Natural killer cell (primary cell): ENCODE data around the gene SPG11. TPM values are rescaled to one million over a fixed set of nuclear protein-coding genes. Genes with fewer than 3 reads are reported as not detected.
A peak's percentile ranks its signal among the peaks of the same experiment; 100 is the strongest.
"Not testable (repeated sequence)": the region's sequence is repeated elsewhere in the genome, so short reads cannot be mapped to it uniquely, and the experiment has no call there.

Experiments used
- ATAC-seq, 3 donors: fragments of 150-1000 bp in 2 of 3; fragments of 200-7000 bp in 1 of 3; cut with Tn5 transposase; 1 replicate in 1 of 3; 2 replicates in 2 of 3; pipeline ENCODE4 v1.10.0; 2021; ENCODE audit warnings: mild to moderate bottlenecking in 2 of 3, moderate library complexity in 2 of 3
- DNase-seq, 2 donors: peaks; one replicate each; pipeline versions ENCODE4 v3.0.0 to v3.0.0-alpha.2; 2013 to 2021; ENCODE audit warnings: mixed read lengths in 1 of 2
- H3K27ac ChIP-seq: one replicate; pipeline ENCODE4 v1.5.1; 2013; ENCODE audit warnings: mild to moderate bottlenecking, low read length
- H3K27me3 ChIP-seq: one replicate; pipeline ENCODE4 v1.6.1; 2013; ENCODE audit warnings: low read length; ENCODE audit not compliant: control insufficient read depth, insufficient read depth
- H3K36me3 ChIP-seq: one replicate; pipeline ENCODE4 v1.6.1; 2013; ENCODE audit warnings: low read length; ENCODE audit not compliant: control insufficient read depth, insufficient read depth
- H3K4me1 ChIP-seq: one replicate; pipeline ENCODE4 v1.6.1; 2013; ENCODE audit warnings: low read length; ENCODE audit not compliant: control insufficient read depth, insufficient read depth
- H3K4me3 ChIP-seq: one replicate; pipeline ENCODE4 v1.5.1; 2013; ENCODE audit warnings: low read length
- H3K9me3 ChIP-seq: one replicate; pipeline ENCODE4 v1.6.1; 2013; ENCODE audit warnings: low read length; ENCODE audit not compliant: control insufficient read depth, insufficient read depth
- H3K27ac Mint-ChIP-seq, 2 donors: one replicate each; pipeline ENCODE4 v1.8.0; 2022; ENCODE audit warnings: mild to moderate bottlenecking in 2 of 2, mixed read lengths in 2 of 2, moderate library complexity in 1 of 2
- H3K27me3 Mint-ChIP-seq, 2 donors: one replicate each; pipeline ENCODE4 v1.8.0; 2022; ENCODE audit warnings: low read depth in 2 of 2, mixed read lengths in 2 of 2
- H3K36me3 Mint-ChIP-seq: one replicate; pipeline ENCODE4 v1.8.0; 2022; ENCODE audit warnings: mixed read lengths
- H3K4me1 Mint-ChIP-seq, 2 donors: one replicate each; pipeline ENCODE4 v1.8.0; 2022; ENCODE audit warnings: mixed read lengths in 2 of 2
- H3K4me3 Mint-ChIP-seq: one replicate; pipeline ENCODE4 v1.8.0; 2022; ENCODE audit warnings: mild to moderate bottlenecking, moderate library complexity, mixed read lengths
- H3K9me3 Mint-ChIP-seq, 2 donors: one replicate each; pipeline ENCODE4 v1.8.0; 2022; ENCODE audit warnings: mixed read lengths in 2 of 2
- WGBS: methylation state at CpG from one replicate; pipeline ENCODE4 v1.1.7; 2013; ENCODE audit warnings: missing lambda C conversion rate; ENCODE audit not compliant: insufficient coverage; 5-methylcytosine and 5-hydroxymethylcytosine counted together
- intact Hi-C: fragments of 100-400 bp; cut with micrococcal nuclease; formaldehyde crosslinking; loops from one replicate; pipeline ENCODE4 v1.14.2; 2022
- total RNA-seq, 4 donors: library from RNA; stranded (reverse); fragments of 120-200 nt in 1 of 4; gene quantifications; one replicate each; pipeline versions ENCODE4 v1.2.3 to v1.2.4, GENCODE V29; 2013 to 2022
- TF ChIP-seq, protein P1 (sequence below): fragments of 200-600 bp; IDR thresholded peaks from one replicate; pipeline ENCODE4 v1.8.0; 2022; ENCODE audit warnings: antibody characterized with exemption

The SPG11 gene
- total RNA-seq, 3 donors from 2014 or later (not counting 1 experiment from before 2014, with no cell fraction given), result 123 to 154 (median 153) TPM

DNA sequence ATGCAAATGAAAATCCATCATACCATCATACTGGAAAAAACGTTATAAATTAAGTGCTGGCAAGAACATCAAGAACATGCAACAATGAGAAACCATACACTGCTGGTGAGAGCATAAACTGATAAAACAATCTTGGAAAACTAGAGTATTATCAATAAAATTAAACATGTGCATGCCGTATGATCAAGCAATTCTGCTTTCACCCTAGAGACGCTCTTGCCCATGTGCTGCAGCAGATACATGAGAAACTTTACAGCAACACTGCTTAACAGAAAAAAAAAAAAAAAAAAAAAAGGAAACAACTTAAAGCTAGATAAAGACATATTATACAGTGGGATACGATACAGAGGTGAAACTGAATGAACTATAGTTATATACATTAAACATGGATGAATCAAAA, 21.8 kb downstream of the SPG11 start:
- 100% methylated on average over 1 of the region's 4 CpGs for WGBS
- H3K36me3 Mint-ChIP-seq, result peaks cover 14% of the 10 kb centered on the region
- peaks cover 28% of the 10 kb centered on the region for H3K36me3 ChIP-seq

DNA sequence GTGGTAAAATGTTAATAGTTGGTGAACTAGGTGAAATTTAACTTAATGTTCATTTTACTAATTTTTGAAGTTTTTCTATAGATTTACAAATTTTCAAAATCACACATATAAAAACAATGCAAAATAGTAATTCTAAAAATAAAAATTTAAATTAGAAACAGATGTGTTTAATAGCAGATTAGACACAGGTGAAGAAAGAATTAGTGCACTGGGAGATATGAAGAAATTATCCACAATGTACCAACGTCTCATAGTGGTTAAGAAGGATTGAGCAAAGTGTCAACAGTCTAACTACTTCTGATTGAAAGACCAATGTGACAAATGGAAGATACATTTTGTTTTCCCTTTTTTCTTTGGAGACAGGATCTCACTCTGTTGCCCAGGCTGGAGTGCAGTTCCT, 26.5 kb downstream of the SPG11 start:
- 100% methylated on average over 1 of the region's 1 CpG for WGBS

More for the DNA sequence above, 21.8 kb downstream of the SPG11 start:
- DNase-seq, result no peak
- H3K4me3 Mint-ChIP-seq, result no peak overlapping the region
- Histone ChIP-seq H3K27me3 (no peaks in the 10 kb centered on the region), H3K4me3 (no peak overlapping the region), H3K4me1 (no peaks in the 10 kb centered on the region), H3K27ac (no peak overlapping the region), H3K9me3 (no peaks in the 10 kb centered on the region)
- peak overlapping the region in 1 of 2 donors; percentile 19 for H3K27ac Mint-ChIP-seq
- H3K4me1 Mint-ChIP-seq, result peaks cover 33% of the 10 kb centered on the region in 2 donors
- TF ChIP-seq, protein P1, sequence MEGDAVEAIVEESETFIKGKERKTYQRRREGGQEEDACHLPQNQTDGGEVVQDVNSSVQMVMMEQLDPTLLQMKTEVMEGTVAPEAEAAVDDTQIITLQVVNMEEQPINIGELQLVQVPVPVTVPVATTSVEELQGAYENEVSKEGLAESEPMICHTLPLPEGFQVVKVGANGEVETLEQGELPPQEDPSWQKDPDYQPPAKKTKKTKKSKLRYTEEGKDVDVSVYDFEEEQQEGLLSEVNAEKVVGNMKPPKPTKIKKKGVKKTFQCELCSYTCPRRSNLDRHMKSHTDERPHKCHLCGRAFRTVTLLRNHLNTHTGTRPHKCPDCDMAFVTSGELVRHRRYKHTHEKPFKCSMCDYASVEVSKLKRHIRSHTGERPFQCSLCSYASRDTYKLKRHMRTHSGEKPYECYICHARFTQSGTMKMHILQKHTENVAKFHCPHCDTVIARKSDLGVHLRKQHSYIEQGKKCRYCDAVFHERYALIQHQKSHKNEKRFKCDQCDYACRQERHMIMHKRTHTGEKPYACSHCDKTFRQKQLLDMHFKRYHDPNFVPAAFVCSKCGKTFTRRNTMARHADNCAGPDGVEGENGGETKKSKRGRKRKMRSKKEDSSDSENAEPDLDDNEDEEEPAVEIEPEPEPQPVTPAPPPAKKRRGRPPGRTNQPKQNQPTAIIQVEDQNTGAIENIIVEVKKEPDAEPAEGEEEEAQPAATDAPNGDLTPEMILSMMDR, result no peak
- no peak for ATAC-seq
- peaks cover 0 to 5% of the 10 kb centered on the region in 2 donors for H3K9me3 Mint-ChIP-seq
- intact Hi-C loops, result no loop called here
- no peaks in the 10 kb centered on the region for H3K27me3 Mint-ChIP-seq

DNA sequence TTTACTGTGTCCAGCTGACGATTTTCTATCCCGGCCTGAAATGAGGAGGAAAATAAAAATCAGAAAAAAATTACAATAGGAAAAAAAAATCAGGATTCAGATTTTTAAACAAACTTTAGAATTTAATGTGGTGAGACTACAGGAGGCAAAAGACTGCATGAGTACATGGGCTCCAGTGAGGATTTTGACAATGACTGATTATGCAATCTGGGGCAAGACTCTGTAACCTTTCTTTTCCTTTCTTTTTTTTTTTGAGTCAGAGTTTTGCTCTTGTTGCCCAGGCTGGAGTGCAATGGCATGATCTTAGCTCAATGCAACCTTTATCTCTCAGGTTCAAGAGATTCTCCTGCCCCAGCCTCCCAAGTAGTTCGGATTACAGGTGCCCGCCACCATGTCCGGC, 29.9 kb downstream of the SPG11 start:
- no peak overlapping the region for H3K4me3 Mint-ChIP-seq
- DNase-seq (no peak), ATAC-seq (no peak)
- Histone ChIP-seq H3K4me1 (no peaks in the 10 kb centered on the region), H3K9me3 (no peaks in the 10 kb centered on the region), H3K27me3 (no peaks in the 10 kb centered on the region), H3K36me3 (peaks cover 65% of the 10 kb centered on the region), H3K4me3 (no peak overlapping the region), H3K27ac (no peak overlapping the region)
- H3K27me3 Mint-ChIP-seq, result no peaks in the 10 kb centered on the region
- intact Hi-C loops, result no loop called here
- peaks cover 16% of the 10 kb centered on the region for H3K36me3 Mint-ChIP-seq
- TF ChIP-seq, protein P1, result no peak
- WGBS, result 96% methylated on average over 3 of the region's 5 CpGs
- H3K27ac Mint-ChIP-seq, result peak overlapping the region in 1 of 2 donors; percentile 36
- peaks cover 2 to 4% of the 10 kb centered on the region in 2 donors for H3K4me1 Mint-ChIP-seq
- no peaks in the 10 kb centered on the region for H3K9me3 Mint-ChIP-seq

More for the DNA sequence above, 26.5 kb downstream of the SPG11 start:
- Histone ChIP-seq H3K27ac (no peak overlapping the region), H3K9me3 (no peaks in the 10 kb centered on the region), H3K27me3 (no peaks in the 10 kb centered on the region), H3K4me3 (no peak overlapping the region), H3K4me1 (no peaks in the 10 kb centered on the region), H3K36me3 (peaks cover 46% of the 10 kb centered on the region)
- DNase-seq (no peak), ATAC-seq (no peak)
- Mint-ChIP-seq H3K27me3 (no peaks in the 10 kb centered on the region), H3K36me3 (peaks cover 6% of the 10 kb centered on the region), H3K4me3 (no peak overlapping the region), H3K27ac (no peak overlapping the region), H3K9me3 (no peaks in the 10 kb centered on the region), H3K4me1 (peaks cover 0 to 4% of the 10 kb centered on the region in 2 donors)
- intact Hi-C loops, result no loop called here
- TF ChIP-seq, protein P1, result no peak

DNA sequence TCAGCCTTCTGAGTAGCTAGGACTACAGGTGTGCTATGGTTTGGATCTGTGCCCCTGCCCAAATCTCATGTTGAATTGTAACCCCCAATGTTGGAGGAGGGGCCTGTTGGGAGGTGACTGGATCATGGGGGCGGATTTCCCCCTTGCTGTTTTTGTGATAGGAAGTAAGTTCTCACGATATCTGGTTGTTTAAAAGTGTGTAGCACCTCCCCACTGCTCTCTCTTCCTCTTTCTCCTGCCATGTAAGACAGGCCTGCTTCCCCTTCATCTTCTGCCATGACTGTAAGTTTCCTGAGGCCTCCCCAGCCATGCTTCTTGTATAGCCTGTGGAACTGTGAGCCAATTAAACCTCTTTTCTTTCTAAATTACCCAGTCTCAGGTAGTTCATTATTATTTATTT, 38.2 kb downstream of the SPG11 start:
- Mint-ChIP-seq H3K36me3 (peaks cover 15% of the 10 kb centered on the region), H3K4me1 (peaks cover 12 to 13% of the 10 kb centered on the region in 2 donors), H3K27ac (peak overlapping the region in 1 of 2 donors; percentile 66)
- H3K27me3 ChIP-seq, H3K27ac ChIP-seq, DNase-seq, intact Hi-C loops, H3K4me3 Mint-ChIP-seq, H3K9me3 Mint-ChIP-seq, ATAC-seq, H3K27me3 Mint-ChIP-seq, H3K4me1 ChIP-seq, H3K9me3 ChIP-seq, H3K4me3 ChIP-seq: not testable (repeated sequence)
- peaks cover 80% of the 10 kb centered on the region for H3K36me3 ChIP-seq
- 83% methylated on average over 1 of the region's 2 CpGs for WGBS
